Stimulated activated CD8-positive, alpha-beta memory T cell treated with anti-CD3 and anti-CD28 coated beads, Interleukin-15, amount 100 ng/mL, for 1 hour (primary cell): ENCODE results near the gene F2R.
"Not testable (repeated sequence)": the region's sequence is repeated elsewhere in the genome, so short reads cannot be mapped to it uniquely, and the experiment has no call there.

Experiments used
- DNase-seq: peaks from one replicate; pipeline ENCODE4 v3.0.0-alpha.2; 2020; ENCODE audit warnings: low read depth

F2R gene

DNA sequence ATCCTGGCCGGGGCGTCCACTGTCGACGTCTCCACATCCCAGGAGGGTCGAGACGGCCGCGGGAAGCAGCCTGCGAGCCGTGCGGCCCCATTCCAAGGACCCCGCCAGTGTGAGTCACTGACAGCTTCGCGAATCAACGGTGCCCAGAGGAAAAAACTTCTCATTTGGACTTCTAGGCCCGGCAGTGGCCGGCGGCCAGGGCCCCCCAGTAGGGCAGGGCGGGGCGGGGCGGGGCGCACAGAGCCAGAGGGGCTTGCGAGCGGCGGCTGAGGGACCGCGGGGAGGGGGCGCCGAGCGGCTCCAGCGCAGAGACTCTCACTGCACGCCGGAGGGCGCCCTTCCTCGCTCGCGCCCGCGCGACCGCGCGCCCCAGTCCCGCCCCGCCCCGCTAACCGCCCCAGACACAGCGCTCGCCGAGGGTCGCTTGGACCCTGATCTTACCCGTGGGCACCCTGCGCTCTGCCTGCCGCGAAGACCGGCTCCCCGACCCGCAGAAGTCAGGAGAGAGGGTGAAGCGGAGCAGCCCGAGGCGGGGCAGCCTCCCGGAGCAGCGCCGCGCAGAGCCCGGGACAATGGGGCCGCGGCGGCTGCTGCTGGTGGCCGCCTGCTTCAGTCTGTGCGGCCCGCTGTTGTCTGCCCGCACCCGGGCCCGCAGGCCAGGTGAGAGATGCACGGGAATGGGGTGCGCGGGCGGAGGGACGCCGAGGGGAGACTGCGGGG, at the start of gene F2R:
Gene F2R (plus strand): TSS at position 391 of the 720 bp plus-strand sequence. CDS start 182 bp downstream, at position 573.
- no peak for DNase-seq

DNA sequence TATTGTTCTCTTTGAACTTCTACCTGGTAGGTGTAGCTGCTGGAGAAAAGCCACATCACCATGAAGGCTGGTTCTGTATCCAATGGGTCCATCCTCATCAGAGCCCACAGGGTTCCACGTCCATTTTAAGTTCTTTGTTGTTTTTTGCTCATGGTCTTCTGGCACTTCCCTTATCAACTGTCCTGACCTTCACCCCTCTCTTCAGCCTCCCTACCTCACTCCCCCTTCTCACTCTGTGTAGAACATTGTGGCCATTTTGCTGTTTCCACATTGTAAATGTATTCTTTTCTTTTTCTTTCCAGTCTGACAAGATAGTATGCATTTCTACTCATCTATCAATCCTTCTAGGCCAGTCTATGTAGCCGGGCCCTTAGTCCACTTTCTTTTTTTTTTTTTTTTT, 48.4 kb upstream of the F2R start:
- DNase-seq: no peak

DNA sequence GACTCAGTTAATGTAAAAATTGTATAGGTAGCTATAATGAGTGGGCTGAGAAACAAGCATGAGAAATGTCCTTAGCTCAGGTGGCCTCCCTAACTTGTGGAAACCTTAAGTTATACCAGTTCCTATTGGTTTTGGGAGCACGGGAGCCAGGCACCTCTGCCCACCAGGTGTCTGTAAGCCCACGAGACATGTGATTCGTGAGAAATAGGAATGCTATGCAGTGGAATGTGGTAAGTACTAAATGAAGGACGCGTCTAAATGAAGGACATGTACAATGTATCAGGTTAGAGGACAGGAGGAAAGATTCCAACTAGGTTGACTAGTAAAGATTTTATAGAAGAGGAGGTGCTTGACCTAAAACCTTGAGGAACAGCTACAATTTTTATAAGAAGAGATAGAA, 46.7 kb upstream of the F2R start:
- no peak for DNase-seq

DNA sequence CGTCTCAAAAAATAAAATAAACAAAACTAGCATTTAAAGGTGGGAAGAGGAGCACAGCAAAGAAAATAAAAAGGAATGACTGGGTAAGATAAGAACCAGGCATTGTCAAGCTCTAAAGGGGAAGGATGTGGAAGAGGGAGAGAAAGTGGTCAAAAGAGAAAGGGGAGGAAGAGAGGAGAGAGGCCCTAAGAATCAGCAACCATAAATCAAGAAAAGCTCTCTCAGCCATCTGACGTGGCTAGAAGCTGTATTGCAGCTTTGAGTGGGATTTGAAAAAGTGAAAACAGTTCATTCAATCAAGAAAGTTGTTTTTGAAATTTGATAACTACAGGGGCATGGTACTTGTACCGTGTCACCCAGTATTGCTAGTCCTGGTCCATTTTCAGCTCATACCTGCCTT, 45.4 kb upstream of the F2R start:
- DNase-seq: no peak

DNA sequence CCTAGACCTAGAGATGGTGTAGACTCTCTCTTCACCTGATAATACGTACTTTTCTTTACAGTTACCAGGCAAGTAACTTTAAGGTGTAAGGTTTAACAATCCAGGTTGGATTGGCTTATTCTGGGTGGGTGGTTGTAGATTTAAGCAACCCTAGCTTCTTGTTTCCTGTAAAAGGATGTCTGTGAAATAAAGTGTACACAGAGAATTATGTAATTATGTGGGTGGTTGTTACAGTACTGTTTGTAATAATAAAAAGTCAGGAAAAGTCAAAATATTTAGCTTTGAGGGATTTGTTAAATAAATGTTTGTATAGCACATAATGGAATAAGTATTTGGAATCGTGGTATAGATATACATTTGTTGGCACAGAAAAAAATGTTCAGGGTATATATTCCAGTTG, 43.7 kb upstream of the F2R start:
- DNase-seq: no peak

DNA sequence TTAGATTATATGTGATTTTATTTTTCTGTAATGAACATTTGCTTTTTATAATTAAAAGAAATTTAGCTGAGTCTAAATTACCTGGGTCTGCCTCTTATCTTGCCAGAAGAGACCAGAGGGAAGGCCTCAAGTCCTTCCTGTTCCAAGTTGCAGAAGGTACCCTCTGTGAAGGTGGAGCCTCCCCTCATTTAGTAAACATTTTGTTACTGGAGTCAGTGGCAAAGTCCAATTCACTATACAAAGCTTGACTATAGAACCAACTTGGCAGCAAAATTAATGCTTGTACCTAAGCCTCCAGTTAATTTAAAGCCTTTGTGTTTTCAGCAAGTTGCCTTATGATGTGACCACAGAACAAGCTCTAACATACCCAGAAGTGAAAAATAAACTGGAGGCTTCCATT, 42.8 kb upstream of the F2R start:
- no peak for DNase-seq

DNA sequence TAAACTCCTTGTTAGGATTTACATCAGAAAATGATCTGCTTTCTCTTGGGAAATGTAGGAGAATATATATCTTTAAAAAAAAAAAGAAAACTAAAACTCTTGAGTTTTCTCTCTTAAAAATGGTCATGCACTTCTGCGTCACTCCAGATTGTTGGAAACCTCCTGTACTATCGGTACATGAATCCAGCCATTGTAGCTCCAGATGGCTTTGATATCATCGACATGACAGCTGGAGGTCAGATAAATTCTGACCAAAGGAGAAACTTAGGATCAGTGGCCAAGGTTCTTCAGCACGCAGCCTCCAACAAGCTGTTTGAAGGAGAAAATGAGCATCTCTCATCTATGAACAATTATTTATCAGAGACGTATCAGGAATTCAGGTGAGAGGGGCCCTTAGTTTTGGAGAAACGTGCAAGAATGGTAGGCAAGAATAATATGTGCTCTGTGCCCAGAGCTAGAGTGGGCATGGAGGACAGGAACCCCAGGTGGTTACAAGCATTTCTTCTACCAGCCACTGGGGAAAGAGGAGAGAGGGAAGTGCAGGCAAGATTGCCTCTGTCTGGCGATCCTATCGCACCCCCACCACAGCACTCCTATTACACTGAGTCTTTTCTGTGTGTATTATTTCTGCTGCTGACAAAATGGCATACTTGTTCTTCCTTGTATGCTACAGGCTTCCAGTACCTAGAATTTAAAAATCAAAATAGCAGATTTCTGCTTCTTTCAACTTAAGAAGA, 41.4 kb upstream of the F2R start:
- no peak for DNase-seq

DNA sequence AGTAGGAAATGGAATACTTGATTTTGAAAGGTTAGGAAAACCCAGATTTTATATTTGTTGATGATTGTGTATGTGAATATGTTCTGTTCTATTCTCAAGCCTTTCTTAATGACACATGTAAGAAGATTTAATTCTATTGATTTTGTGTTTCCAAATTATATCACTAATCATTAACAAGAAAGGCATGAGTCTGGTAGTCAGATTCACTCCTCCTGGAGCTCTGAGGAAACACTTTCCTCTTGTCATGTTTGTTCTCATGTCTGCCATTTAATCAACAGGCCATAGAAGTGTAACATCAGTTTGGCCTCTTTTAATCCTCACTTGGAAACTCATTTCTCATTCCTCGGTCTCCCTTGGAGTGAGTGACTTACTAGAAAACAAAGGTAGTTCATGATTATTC, 40.6 kb upstream of the F2R start:
- DNase-seq: no peak

DNA sequence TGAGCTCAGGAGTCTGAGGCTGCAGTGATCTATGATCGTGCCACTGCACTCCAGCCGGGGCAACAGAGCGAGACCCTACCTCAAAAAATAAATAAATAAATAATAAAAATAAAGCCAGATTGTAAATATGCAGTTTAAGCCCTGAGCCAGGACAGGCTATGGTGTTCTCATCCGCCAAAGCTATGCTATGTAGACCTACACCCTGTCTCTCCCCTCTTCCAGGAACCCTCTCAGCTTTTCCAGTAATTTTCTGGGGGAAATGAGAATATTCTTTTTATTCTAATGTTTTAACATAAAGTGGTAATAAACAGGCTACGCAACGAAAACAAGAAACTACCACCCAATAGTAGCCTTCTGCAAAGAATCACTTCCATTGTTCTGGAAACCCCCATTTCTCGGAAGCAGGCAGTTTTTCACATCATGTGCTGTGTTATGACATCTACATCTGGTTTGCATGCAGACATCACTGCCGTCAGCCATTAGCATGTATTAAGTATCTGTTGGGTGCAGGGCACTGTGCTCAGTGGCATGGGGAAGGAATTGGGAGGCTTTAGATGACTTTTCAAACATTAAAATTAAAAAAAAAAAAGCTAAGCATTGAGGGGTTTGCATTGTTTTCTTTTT, 38.0 kb upstream of the F2R start:
- no peak for DNase-seq

DNA sequence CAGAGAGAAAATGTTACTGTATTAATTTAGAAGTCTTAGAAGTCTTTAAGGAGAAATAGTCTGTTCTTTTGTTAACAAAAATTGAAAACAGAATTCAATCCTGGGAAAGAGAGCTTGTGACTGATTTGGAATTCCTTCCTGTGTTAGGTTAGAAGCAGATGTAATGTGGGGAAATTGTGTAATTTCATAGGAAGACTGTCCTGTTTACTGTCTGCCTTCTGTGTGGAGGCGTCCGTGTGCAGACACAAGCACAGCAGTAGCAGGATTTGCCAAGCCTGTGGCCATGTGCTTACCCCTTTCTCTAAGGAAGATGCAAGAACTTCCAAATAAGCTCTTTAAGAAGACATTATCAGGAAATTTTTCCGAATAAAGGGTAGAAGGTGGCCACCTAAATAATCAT, 36.7 kb upstream of the F2R start:
- DNase-seq: no peak

DNA sequence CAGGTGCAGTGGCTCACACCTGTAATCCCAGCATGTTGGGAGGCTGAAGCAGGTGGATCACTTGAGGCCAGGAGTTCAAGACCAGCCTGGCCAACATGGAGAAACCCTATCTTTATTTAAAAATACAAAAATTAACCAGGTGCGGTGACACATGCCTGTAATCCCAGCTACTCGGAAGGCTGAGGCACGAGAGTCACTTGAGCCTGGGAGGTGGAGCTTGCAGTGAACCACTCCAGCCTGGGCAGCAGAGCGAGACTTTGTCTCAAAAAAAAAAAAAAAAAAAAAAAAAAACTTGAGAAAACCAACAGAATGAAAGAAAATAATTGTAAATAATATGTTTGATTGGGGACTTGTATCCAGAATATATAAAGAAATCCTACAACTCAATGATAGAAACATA, 35.1 kb upstream of the F2R start:
- not testable (repeated sequence) for DNase-seq

DNA sequence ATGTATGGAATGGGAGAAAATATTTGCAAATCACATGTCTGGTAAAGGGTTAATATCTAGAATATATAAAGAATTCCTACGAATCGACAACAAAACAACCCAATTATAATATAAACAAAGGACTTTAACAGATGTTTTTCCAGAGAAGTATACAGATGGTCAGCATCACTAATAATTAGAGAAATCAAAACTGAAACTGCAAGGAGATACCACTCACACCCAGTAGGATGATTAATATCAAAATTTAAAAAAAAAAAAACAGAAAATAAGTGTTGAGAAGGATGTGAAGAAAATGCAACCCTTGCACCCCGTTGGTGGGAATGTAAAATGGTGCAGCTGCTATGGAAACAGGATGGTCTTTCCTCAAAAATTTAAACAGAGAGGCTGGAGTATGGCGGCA, 34.6 kb upstream of the F2R start:
- DNase-seq: no peak

DNA sequence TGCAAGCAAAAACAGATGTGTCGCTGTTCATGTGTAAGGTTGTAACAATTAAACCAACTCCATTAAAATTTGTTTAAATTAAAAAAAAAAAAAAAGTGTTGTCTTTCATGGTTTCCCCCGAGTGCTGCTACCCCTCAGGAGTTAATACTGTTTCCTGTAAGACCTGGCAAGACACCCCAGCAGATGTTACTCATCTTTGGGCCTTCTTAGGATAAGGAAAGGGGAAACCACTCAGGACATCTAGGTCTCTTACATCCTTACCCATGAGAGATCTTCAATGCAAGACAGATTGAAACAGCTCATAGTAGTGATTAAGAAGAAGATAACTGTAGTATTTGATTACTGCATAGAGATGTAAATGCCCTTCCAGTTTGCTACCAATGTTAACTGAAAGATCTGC, 33.5 kb upstream of the F2R start:
- DNase-seq: no peak

DNA sequence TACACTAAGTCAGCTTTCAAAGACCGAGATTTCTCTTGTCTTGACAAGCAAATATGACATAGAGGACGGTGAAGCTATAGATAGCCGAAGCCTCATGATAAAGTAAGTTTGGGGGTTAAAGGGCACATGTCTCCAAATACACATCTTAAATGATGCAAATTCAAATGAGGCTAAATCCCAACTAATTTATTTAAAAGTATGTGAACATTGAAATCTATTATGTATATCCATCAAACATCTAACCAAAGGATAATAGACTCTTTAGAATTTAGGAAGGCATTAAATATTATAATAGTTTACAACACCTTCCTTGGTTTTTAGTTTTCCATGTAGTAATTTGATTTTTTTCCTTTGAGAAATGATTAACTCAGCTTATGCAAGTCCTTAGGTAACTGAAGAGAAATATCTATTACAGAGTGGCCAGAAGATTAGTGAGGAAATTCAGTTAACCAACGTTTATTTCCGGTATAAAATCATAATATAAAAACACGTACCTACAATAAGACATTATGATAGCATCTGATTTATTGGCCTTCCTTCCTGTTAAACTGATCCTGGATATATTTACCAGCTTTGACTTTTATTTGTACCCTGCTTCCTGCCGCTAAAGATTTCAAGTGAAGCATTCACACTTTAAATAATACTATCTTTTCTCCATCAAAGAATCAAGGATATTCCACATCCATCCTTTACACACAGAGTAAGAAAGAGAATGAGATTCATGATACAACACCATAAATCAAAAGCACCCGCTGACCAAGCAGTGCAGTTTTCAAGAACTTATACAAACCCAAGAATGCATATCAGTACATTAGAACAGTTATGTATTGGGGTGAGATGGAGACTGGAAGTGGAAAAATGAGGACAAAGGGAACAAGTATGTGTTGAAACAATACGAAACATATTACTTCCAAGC, 31.9 kb upstream of the F2R start:
- no peak for DNase-seq

DNA sequence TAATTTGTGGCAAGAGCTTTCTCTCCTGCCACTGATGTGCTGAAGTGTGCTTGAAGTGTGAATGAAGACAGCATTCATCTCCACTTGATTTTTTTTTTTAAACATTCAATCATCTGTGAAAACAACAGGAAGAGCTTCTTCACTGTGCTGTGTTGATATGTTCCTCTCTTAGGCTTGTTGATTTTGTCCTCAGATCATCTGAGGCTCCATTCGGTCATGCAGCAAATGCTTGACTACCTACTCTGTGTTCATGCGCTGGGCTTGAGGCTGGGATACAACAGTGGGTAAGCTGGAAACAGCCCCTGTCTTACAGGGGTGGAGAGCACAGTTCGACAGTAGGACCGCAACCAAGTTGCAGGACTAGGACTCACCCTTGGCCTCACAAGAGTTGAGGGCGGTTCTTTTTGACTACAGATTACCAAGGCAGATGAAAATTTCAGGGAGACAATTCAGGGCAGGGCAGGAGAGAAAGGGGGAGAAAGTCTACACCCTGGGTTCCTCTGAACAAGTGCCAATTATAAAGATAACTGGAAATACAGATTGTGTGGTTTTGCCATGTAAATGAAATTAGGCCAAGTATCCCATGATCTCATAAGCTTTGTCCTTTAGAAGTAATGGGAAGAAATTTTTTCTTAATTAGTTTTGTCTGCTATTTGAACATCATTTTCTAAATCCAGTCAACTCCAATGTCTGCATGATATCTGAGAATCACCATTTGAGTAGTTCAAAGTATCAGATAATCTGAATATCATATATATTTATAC, 31.0 kb upstream of the F2R start:
- DNase-seq: no peak

DNA sequence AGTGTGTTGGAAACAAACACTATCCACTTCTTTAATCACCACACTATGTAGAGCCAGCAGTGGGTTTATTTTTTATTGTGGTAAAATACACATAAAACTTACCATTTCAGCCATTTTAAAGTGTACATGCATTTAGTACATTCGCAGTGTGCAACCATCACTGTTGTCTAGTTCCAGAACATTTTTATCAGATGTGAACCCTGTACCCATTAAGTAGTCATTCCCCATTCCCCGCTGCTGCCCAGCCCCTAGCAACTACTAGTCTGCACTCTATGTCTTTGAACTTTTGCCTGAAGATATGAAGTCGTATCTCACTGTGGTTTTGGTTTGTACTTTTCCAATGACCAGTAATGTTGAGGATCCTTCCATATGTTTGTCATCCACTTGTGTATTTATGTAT, 30.2 kb upstream of the F2R start:
- DNase-seq: no peak

DNA sequence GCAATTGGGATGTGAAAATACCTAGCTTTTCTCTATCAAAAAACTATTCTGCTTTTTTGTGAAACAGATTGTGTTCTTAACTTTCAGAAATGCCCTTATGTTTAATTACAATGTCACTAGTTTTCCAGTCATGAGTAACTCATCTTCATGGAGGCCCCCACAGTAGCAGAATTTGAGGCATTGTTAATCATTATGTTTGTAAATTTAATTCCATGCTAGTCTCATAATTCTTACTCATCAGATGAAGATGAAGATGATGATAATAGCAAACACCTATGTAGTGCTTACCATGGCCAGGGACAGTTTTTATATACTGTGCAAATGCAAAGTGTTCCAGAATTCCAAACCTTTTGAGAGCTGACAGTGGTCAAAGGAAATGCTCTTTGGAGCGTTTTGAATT, 27.7 kb upstream of the F2R start:
- no peak for DNase-seq

DNA sequence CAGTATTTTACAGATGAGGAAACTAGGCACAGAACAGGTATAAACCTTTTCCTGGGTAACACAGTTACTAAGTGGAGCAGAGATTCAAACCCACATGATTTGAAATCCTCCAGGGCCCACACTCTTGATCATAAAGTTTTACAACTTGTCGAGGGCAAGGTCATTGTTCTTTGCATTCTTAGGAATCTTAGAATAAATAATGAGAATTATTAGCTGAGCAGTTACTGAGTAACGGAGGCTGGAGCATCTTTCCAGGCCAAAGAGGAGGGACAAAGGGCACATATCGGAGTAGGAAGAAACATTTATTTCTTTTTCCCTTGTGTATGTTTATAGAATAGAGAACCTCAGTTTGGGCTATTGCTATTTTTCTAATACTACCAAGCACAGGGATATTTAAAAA, 27.1 kb upstream of the F2R start:
- no peak for DNase-seq

DNA sequence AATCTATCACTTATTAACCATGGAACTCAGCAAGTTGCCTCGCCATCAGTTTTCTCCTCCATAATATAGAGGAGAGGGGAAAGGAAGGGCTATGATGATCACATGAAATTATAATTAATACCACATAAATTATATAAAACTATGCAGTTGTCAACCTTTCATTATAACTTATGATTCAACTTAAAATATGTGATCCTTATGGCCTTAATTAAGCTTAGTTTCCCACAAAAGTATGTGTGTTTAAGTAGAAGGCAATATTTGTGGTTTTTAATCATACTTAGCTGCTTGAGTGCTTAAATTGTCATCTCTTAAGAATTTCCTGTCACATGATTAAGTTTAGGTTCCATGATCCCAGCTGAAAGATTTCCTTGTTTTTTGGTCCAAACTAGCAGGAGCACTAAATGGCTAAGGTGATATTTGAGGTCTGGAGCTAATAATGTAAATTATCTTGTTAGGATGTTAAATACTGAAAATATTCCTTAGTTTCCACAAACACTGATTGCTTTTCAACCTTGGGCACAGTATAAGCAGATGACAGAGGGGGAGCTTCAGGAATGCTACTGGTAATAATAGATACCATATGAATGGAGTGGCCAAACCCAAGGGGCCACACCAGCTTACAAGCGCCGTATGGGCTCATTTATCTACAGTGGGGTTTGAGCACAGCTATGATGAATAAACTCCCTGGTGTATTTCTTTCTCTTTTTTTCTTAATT, 26.4 kb upstream of the F2R start:
- no peak for DNase-seq

DNA sequence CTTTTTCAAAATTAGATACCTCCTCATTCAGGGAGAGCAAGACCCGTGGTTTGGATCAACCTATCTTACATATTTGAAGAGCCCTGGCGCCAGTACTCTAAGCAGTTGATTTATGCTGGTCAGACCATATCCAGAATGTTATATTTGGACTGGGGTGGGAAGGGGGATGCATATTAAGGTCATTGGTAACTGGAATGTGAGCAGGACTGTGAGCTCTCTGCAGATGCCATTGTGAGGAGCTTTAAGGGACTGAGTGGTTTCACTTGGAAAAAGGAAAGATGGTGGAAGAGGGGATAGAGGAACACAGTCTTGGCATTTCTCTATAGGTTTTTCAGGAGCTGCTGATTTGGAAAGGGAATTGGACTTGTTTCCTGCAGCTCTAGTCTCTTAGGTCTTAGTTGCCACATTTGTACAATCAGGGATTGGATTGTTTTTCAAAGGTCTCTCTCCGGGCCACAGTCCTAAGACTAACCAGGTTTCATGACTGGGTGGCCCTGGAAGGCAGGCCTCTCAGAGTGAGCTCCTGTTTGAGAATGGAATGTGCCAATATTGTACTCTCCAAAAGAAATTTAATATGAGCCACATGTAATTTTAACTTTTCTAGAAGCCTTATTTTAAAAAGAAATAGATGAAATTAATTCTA, 25.8 kb upstream of the F2R start:
- no peak for DNase-seq
